ENCODE results near the gene PPDPF.
"Not testable (repeated sequence)": the region's sequence is repeated elsewhere in the genome, so short reads cannot be mapped to it uniquely, and the experiment has no call there.

PPDPF gene

GRCh38 chr20:63561624-63562396 lies 41.2 kb downstream of the PPDPF start:
- DNase-seq (ENCODE audit: low read depth in 2 of 3, low spot score in 1 of 3) = no peak

DNA sequence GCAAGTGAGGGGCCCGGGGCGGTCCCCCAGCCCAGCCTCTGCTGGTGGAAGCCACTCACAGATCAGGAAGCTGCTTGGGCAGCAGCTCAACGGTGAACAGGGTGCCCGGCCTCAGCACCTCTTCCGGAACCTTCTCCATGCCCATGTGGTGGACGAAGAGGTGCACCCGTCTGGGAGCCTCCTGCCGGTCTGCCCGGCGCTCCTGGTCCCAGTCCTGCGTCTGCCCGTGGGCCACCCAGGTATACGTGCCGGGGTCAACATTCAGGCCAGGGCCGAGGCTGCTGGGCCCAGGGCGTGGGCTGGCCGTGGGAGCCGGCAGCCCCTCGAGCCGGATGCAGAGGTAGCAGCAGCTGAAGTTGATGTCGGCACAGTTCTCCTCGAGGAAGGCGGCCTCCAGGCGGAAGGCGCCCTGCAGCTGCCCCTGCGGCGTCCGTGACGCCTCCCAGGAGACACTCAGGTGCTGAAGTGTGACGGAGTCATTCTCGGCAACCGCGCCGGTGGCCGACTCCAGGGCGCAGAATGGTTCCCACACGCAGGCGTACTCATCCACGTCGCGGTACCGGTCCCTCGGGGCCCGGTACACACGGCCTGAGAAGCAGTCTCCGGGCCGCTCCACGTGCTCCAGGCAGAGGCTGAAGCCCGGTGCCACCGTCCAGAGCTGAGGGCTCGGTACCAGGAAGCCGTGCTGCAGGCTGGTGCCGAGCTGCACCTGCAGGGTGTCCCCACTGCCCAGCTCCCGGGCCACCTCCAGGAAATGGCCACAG lies 42.1 kb downstream of the PPDPF start:
- DNase-seq (ENCODE audit: low read depth in 2 of 3, low spot score in 1 of 3) = no peak

DNA sequence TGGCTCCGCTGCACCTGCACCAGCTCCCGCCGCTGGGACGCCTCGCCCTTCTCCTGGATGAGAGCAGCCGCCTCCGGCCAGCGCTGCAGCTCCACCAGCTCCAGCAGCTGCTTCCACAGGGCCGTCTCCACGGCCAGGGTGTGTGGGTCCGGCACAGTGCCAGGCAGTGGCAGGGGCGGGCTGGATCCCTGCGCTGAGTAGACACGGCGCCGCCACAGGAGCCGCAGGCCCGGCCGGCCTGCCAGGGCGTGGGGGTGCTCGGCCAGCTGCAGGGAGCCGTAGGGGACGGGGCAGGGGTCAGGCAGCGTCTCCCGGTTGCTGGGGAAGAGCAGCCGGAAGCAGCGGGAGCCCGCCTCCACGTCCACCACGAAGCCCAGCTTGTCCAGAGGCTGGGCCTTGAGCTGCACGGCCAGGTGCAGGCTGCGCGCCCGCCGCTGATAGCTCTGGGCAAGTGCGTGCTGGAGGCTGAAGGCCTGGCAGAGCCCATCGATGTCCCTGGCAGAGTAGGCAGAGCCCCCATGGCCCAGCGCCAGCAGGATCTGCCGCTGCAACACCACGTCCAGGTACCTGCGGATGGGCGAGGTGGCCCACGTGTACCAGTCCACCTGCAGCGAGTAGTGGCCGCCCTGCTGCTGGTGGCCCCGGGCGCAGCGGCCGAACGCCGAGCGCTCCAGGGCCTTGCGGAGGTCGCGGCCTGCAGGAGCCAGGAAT lies 42.8 kb downstream of the PPDPF start:
- no peak for DNase-seq (ENCODE audit: low read depth in 2 of 3, low spot score in 1 of 3)

- DNase-seq (ENCODE audit: low read depth in 2 of 3, low spot score in 1 of 3) = no peak
These were observed 43.7 kb downstream of the PPDPF start for GRCh38 chr20:63564036-63564810.

DNA sequence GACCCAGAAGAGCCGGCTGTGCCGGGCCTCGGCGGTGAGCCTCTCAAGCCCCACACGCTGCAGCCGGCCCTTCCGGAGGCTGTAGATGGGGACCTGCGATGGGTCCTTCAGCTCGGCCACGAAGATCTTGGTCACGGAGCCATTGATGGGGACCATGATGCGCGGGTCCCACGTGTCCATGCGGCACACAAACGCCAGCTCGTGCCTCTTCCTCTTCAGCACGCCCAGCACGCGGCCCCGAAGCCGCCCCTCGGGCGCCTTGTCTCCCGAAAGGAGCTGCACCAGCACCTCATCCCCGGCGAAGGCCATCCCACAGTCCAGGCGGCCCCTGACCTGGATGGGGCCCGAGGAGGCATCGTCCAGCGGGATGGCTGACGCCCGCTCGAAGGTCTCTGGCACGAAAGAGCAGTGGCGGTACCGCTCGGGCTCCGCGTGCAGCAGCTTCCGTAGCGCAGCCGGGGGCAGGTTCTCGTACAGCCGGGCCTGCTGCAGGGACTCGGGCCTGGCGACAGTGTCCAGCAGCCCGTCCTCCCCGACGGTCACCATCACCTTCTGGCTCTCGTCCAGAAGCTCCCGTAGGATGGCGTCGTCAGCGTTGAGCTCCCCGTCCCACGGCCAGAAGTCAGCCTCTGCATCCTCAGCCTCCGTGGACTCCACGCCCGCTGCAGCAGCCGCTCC lies 44.6 kb downstream of the PPDPF start:
- no peak for DNase-seq (ENCODE audit: low read depth in 2 of 3, low spot score in 1 of 3)

- DNase-seq (ENCODE audit: low read depth in 2 of 3, low spot score in 1 of 3) = no peak
These were observed 45.3 kb downstream of the PPDPF start for GRCh38 chr20:63565699-63566335.

DNA sequence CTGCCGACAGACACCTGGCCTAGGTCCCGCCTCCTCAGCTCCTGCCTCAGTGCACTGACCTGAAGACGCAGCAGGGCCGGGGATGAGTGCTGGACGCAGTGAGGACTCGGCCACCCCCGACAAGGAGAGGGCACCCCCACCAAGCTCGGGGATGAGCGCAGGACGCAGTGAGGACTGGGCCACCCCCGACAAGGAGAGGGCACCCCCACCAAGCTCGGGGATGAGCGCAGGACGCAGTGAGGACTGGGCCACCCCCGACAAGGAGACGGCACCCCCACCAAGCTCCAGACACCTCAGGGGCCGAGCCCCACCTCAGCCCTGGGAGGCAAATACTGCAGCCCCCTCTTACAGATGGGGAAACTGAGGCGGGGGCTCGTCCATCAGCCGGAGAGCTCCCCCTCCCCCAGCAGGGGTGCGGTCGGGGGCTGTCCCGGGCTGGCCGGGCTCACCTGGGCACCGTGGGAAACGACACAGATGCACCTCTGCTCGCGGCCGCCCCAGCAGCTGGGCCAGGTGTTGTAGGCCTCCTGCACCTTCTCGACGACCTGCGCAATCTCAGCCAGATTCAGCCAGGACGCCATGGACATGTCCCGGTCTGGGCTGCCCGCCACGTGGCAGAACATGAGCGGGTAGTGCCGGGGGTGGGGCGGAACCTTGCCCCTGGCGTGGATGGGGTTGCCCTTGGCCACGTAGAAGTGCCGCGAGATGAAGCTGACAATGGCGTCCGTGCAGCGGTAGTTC lies 46.0 kb downstream of the PPDPF start:
- DNase-seq (ENCODE audit: low read depth in 2 of 3, low spot score in 1 of 3) = no peak

GRCh38 chr20:63567136-63567385 lies 46.5 kb downstream of the PPDPF start:
- no peak for DNase-seq (ENCODE audit: low read depth in 2 of 3, low spot score in 1 of 3)

GRCh38 chr20:63567386-63568169 lies 47.0 kb downstream of the PPDPF start:
- peak in 2 of 3 donors; percentile 46 to 52 for DNase-seq (ENCODE audit: low read depth in 2 of 3, low spot score in 1 of 3)

GRCh38 chr20:63568170-63568981 lies 47.8 kb downstream of the PPDPF start:
- no peak for DNase-seq (ENCODE audit: low read depth in 2 of 3, low spot score in 1 of 3)

DNA sequence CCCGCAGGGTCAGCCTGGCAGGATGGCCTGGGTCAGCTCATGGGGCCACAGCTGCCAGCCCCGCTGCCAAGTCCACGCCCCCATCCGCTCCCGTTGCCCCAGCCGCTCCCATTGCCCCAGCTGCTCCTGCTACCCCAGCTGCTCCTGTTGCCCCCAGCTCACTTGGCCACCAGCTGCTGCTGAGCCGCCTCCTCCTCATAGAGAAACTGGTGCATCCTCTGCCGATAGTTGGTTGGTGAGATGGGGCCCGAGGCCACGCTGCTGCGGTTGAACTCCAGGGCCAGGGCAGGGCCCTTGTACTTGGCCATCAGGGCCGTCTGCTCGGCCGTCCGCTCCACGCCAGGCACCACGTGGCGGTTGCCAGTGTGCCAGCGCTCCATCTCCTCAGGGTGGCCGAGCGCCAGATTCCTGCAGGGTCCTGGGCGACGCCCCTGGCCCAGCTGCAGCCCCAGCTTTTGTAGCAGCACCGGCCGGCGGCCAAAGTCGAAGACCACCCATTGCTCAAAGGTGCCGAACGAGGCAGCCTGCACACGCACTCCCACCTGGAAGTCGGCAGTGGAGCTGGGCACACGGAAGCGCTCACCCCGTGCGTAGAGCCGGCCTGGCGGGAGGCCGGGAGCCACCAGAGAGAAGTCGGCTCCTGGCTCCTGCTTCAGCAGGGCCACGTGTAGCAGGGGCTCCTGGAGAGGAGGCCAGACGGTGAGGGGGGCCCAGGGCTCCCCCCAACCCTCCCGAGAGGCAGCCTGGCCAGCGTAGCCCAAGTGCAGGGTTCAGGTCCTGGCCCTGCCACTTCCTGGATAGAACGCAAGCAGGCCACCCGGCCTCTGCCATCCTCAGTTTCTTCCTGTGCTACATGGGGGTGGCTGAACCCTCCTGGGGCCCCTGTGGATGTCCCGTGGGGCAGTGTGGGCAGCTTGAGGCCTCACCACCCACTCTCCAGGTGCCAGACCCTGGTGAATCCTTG lies 48.7 kb downstream of the PPDPF start:
- no peak for DNase-seq (ENCODE audit: low read depth in 2 of 3, low spot score in 1 of 3)

- DNase-seq (ENCODE audit: low read depth in 2 of 3, low spot score in 1 of 3) = no peak
These were observed 49.9 kb downstream of the PPDPF start for GRCh38 chr20:63570281-63571086.

DNA sequence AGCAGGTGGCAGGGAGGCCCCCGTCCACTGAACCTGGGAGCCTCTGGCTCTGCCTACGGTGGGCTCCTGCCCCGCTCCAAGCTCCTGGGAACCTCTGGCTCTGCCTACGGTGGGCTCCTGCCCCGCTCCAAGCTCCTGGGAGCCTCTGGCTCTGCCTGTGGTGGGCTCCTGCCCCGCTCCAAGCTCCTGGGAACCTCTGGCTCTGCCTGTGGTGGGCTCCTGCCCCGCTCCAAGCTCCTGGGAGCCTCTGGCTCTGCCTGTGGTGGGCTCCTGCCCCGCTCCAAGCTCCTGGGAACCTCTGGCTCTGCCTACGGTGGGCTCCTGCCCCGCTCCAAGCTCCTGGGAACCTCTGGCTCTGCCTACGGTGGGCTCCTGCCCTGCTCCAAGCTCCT lies 50.5 kb downstream of the PPDPF start:
- not testable (repeated sequence) for DNase-seq (ENCODE audit: low read depth in 2 of 3, low spot score in 1 of 3)

Data from stimulated activated CD4-positive, alpha-beta T cell treated with anti-CD3 and anti-CD28 coated beads, Interleukin-12 subunit alpha, Interleukin-12 subunit beta, amount 100 ng/mL, for 48 hours (primary cell).